HG03135 (cell line): Measurements from ENCODE around the gene CCDC174.
A peak's percentile ranks its signal among the peaks of the same experiment; 100 is the strongest.
"Not testable (repeated sequence)": the region's sequence is repeated elsewhere in the genome, so short reads cannot be mapped to it uniquely, and the experiment has no call there.

Experiments used
- ATAC-seq: cut with Tn5 transposase; IDR thresholded peaks from one replicate; pipeline ENCODE4 v1.9.1; 2021; ENCODE audit warnings: mild to moderate bottlenecking, moderate library complexity; ENCODE audit not compliant: unreplicated experiment

The CCDC174 gene

GRCh38 chr3:14651440-14652251, at the start of gene CCDC174:
TSS of gene CCDC174 (plus strand) at chr3:14651762. CDS start at chr3:14651837, 75 bp downstream.
- peak; percentile 94 for ATAC-seq

DNA sequence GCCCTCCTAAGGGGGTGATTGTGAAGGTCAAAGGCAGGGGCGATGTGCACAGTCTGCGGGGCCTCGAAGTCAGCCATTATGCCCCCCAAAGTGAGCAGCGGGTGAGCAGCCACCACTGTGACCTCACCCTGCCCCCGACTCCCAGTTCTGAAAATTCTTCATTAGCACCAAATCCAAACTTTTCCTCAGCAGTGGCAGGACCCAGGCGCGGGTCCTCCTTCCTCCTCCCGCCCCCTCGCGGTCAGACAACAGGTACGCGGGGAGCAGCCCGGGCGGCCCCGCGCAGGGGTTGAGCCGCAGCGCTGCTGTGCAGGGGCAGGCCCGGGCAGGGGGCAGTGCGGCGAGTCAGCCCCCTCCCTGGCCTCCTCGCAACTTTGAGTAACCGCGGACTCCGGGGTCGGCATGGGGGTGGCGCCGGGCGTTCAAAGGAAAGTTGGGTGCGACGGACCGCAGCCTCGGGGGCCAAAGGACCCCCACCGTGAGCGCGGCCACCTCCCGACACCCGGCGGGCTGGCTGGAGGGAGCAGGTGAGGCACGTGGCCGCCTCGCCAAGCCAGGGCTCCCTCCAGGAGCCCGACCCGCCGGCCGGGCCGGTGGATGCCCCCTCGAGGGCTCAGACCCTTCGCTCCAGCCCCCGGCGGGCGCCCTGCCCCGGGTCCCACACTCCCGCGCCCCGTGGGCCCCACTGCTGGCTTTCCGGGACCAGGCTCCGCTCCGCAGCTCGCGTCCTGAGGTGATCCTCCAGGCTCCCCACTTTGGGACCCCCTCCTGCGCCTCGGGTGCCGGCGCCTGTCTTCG, 49.4 kb upstream of the CCDC174 start:
- ATAC-seq: no peak

DNA sequence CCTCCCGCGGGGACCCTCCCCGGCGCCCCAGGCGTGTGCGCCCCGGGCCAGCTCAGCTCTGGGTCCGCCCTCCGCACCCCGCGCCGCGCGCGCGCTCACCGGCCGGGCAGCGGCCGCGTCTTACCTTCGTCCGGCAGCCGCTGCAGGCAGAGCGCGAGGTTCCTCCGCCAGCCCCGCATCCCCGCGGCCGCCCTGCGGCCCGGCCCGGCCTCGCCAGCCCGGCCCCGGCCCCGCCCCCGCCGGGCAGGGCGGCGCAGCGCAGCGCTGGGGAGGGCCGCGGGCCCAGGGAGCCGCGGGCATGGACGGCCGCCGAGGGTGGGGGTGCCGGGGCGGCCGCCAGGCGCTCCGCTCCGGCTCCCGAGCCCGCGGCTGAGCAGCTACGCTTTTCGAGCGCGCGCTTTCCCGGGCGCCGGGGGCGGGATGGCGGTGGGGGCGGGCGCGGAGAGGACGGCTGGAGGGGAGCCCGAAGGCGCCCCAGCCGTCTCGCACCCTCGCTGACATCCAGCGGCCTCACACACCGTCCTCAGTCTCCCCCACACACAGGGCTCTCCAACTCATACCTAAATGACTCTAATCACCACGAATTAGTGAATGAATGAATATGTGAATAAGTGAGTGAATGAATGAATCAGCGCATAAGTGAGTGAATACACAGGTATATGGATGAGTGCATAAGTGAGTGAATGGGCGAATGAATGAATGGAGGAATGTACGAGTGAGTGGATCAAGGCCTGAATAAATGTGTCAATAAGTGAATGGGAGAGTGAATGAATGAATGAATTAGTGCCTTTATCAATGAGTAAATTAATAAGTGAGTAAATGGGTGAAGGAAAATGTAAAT, 48.5 kb upstream of the CCDC174 start:
- no peak for ATAC-seq

GRCh38 chr3:14605067-14605466, 46.5 kb upstream of the CCDC174 start:
- ATAC-seq: no peak

DNA sequence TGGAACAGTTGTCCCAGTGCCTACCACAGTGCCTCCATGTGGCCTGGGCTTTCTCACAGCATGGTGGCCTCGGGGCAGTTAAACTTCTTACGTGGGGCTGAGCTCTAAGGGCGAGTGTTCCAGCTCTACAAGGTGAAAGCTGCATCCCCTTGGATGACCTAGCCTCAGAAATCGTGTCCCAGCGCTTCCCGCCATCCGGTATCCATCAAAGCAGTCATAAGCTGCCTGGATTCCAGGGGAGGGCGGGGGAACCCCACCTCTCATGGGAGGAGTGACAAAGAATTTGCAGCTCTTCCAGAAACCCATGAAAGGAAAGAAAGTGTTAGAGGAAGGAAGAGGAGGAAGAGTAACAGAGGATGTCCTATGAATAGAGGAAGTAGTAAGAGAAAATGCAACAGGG, 45.8 kb upstream of the CCDC174 start:
- ATAC-seq: no peak

- no peak for ATAC-seq
Observed at GRCh38 chr3:14606669-14607339, 44.8 kb upstream of the CCDC174 start.

DNA sequence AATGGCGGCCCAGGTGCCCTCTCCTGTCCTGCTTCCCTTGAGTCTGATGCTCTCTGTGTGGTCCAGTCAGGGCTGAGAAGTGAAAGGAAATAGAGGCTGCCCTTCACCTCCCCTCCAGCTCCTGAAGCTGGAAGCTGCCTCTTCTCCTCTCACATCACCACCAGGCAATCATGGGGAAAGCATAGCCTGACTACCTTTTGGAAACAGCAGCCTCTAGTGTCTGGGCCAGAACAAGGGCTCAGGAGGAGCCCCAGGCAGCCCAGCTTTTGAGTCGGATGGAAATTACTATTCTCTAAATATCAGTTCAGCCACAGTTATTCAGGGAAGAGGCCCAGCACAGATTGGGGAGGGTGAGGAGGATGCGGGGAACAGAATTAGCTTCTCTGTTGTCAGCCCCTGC, 43.3 kb upstream of the CCDC174 start:
- ATAC-seq: no peak

DNA sequence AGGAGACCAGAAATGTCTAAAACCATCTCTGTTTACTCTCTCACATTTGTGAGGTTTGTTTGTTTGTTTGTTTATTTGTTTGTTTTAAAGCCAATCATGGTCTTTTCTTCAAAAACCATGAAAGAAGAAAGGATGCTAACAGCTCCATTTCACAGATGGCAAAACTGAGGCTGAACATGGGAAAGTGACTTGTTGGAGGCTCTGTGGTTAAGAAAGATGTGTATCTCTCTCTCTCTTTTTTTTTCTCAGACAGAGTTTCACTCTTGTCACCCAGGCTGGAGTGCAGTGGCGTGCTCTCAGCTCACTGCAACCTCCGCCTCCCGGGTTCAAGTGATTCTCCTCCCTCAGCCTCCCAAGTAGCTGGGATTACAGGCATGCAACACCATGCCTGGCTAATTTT, 42.5 kb upstream of the CCDC174 start:
- not testable (repeated sequence) for ATAC-seq

- no peak for ATAC-seq
Observed at GRCh38 chr3:14609506-14609905, 42.1 kb upstream of the CCDC174 start.

DNA sequence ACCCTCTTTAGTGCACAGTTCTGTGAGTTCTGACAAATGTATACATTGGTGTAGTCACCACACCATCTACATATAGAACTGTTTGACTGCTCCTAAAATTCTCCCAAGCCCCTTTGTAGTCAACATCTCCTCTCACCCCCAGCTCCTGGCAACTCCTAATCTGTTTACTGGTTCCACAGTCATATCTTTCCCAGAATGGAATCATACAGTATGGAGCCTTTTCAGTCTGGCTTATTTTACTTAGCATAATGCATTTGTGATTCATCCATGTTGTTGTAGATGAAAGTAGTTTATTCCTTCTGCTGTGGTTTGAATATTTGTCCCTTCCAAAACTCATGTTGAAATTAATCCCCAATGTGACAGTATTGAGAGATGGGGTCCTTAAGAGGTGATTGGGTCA, 41.6 kb upstream of the CCDC174 start:
- ATAC-seq: no peak

GRCh38 chr3:14614189-14614588, 37.4 kb upstream of the CCDC174 start:
- no peak for ATAC-seq

- no peak for ATAC-seq
Observed at GRCh38 chr3:14614862-14615261, 36.7 kb upstream of the CCDC174 start.

DNA sequence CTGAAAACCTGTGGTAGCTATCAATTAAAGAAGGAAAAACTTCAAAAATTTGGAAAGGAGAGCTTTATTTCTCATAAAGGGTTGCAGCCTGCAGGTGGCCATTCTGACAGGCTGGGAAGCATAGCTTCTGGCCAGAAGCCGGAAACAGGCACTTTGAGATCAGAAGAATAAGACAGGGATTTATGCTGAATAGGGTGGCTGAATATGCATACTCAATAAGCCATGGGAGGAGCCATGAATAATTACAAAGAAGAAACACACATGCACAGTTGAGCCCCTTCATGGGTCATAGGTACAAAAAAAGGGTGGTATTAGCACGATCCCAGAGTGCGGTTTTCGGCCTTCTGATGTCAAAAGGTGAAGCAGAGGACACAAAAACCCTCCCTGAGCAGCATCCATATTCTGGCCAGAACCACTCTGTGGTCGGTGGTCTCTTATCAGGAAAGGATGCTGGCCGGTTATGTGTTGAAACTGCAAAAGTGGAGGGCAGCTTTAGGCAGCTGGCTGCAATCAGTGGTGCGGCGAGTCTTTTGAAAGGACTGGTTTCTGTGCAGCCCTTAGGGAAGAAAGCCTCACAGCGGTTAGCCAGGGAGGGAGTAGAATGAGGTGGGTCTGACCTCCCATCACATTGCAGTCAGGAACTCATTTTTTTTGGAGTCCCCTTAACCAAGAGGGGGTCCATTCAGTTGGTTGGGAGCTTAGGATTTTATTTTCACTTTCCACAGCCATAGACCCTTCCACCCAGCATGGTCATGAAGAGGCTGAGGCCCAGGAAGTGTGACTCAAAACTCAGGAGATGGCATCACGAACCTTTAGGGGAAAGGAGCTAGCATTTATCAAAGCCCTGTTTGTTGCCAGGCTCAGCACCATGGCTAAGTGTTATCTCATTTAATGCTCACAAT, 34.7 kb upstream of the CCDC174 start:
- no peak for ATAC-seq

GRCh38 chr3:14617508-14618023, 34.0 kb upstream of the CCDC174 start:
- no peak for ATAC-seq

GRCh38 chr3:14619605-14620004, 32.0 kb upstream of the CCDC174 start:
- ATAC-seq: no peak

- ATAC-seq: no peak
Observed at GRCh38 chr3:14620512-14620911, 31.1 kb upstream of the CCDC174 start.

DNA sequence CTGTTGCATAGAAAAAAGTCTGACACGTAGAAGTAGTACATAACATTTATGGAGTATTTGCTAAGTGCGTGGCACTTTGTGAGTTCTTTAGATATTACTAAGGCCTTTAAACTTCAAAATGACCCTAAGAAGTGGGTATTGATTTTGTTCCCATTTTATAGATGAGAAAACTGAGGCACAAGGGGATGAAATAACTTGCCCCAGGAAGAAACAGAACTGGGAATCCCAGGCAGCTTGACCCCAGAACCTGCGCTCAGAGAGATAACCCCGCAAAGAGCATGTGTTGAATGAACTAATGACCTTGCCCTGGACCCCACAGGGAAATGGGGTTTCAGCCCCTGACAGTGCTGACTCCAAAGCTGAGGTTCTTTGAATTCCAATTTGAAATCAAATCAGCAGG, 30.5 kb upstream of the CCDC174 start:
- ATAC-seq: no peak

- no peak for ATAC-seq
Observed at GRCh38 chr3:14622368-14622767, 29.2 kb upstream of the CCDC174 start.

DNA sequence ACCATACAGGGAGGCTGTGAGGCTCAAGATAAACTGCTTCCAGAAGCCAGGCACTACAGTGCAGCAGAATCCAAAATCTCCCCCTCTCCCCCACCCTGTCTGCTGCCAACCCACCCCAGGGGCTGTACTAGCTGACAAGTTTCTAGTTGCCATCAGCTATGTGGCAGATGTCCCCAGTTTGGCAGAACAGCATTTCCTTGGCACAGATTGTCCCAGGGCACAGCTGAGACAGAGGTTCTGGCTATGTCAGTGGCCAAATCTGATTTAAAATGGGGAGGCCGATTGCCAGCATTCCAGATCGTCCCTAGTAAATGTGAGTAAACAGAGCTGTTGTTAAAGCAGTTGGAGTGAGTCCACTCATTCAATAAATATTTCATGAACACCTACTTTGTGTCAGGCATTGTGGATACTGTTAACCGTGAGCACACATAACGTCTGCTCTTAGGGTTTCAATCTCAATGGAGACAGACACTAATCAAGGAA, 28.0 kb upstream of the CCDC174 start:
- ATAC-seq: no peak
